GM12873 (cell line): ENCODE measurements around the gene PRDM1.

Source experiments
- TF ChIP-seq, protein P1 (sequence below): IDR thresholded peaks from 2 replicates; pipeline ENCODE4 v1.5.1; 2012; ENCODE audit warnings: low read depth, mild to moderate bottlenecking, moderate library complexity, low read length, control low read depth; ENCODE audit not compliant: insufficient read depth; ENCODE audit errors: missing control alignments

Gene PRDM1

DNA sequence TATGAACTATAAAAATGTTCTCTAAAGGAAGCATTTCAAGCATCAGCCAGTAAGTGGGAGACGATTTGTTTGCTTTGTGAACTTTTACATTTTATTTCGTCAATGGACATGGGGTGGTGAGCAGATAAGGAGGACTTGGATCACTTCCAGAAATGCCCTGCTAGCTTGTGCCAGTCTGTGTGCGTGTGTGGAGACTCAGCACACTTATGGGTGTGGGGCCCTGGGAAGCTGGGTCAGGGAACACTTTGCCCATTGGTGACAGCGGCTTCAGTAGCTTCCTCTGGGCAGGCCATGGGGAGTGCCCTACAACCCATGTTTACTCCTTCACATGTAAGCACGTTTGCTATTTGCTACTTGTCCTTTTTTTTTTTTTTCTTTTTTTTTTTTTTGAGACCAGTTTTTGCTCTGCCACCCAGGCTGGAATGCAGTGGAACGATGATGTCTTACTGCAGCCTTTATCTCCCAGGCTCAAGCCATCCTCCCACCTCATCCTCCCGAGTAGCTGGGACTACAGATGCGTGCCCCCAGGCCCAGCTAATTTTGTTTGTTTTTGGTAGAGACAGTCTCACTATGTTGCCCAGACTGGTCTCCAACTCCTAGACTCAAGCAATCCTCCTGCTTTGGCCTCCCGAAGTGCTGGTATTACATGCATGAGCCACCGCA is 24.2 kb downstream of the PRDM1 start:
- TF ChIP-seq, protein P1, sequence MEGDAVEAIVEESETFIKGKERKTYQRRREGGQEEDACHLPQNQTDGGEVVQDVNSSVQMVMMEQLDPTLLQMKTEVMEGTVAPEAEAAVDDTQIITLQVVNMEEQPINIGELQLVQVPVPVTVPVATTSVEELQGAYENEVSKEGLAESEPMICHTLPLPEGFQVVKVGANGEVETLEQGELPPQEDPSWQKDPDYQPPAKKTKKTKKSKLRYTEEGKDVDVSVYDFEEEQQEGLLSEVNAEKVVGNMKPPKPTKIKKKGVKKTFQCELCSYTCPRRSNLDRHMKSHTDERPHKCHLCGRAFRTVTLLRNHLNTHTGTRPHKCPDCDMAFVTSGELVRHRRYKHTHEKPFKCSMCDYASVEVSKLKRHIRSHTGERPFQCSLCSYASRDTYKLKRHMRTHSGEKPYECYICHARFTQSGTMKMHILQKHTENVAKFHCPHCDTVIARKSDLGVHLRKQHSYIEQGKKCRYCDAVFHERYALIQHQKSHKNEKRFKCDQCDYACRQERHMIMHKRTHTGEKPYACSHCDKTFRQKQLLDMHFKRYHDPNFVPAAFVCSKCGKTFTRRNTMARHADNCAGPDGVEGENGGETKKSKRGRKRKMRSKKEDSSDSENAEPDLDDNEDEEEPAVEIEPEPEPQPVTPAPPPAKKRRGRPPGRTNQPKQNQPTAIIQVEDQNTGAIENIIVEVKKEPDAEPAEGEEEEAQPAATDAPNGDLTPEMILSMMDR = no peak

DNA sequence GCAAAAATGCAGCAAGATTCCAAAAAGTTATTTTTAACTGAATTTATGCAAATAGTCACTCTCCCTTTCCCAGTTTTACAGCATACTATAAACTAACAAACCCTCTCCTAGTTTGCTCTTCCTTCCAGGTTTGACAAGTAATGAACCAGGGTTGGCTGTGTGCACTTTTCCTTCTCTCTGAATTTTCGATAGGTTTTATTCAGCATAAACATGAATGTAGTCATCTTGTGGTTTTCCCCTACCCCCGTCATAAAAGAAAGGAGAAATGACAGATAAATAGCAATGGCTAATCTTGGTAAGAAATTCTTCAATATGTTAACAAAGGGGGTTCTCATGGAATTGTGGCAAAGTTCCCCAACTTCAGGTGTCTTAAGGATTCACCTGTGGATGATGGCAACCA is 26.3 kb downstream of the PRDM1 start:
- TF ChIP-seq, protein P1 = no peak

DNA sequence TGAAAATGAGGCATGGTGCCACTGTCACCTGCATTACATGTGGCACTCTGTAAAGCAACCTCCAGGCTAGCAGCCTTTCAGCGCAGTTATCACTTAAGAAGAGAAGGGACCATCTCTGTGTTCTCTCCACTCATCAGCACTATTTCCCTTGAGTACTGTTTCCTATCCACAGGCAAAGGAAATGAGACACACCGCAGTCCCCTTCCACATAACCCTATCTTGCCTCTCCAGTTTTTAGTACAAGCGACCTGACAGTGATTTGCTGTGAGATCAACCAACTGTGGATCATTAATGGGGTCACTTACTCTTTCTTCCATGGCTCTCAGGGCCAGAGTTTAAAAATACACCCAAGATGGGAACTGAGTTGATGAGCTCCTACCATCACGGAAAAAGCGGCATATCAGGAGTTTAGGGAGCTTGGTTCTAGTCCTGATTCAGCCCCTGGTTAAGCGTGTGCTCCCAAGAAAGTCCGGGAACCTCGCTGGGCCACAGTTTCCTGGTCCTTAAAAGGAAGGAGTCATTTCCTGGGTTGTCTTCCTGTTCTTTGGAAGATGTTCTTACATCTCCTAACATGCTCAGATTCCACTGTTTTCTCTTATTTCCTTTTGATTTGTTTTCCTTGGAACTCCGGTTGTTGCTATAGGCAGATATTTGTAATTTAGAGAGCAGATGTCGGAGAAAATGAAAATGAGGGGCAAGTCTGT is 27.3 kb downstream of the PRDM1 start:
- TF ChIP-seq, protein P1 = no peak

DNA sequence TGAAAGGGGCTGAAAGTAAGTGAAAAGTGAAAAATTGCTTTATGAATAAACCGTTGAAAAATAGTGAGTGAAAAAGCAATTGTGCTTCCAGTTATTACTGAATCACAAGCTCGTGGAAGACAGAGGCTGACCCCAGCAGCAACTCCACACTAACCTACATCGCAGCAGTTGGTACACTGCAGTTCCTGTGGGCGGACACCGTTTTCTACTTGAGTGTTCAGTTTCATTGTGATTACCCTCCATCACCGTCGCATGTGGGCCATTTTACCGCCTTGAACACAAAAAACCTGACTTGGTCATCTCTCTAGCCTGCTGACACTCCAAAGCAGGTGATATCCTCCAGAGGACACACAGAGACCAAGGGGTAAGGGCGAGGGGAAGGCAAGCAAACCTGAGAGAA is 28.4 kb downstream of the PRDM1 start:
- TF ChIP-seq, protein P1 = no peak

DNA sequence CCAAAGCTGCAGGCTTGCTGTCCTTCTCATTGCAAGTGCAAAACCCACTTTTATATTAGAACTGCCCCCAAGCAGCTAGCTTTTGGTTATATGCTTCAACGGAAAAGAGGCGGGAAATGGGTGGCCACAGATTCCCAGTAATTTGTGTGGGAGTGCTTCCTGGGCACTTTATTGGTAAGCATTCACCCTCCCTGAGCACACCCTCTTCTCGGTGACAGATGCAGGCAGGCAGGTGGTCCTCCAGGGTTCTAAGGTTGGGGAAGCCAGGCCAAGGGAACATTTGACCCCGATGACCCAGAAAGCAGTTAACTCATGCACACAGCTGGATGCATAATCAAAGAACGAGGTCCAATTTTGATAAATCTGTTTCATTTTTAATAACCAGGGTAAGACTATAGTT is 29.1 kb downstream of the PRDM1 start:
- TF ChIP-seq, protein P1 = no peak

DNA sequence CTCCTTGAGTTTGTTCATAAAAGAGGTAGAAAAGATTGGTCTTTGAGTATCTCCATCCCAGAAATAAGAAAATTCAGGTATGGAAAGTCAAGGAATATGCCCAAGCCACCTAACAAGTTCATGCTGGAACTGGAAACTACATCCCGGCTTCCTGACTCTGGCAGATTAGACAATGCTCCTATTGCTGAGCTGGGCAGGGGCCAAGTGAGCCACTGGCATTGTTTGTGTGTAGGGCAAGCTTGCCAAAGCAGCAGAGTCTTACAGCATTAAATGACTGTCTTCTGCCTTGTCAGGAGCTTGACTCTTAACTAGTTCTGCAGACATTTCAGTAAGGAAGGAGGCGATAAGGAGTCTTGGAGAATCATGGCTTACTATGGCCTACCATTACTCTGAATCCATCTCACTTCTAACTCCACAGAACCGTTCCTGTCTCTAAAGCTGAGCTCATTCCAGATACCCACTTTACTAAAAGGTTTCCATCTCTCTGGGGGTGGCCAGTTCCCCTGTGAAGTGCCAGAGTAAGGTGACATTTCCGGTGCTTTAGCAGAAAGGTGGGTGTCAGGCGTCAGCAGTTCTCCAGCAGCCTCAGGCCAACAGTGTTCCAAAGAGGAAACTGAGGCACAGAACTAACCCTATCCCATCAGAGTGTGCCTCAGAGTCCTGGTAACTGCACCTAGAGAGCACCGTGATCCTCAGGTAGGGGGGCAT is 30.1 kb downstream of the PRDM1 start:
- TF ChIP-seq, protein P1 = no peak

DNA sequence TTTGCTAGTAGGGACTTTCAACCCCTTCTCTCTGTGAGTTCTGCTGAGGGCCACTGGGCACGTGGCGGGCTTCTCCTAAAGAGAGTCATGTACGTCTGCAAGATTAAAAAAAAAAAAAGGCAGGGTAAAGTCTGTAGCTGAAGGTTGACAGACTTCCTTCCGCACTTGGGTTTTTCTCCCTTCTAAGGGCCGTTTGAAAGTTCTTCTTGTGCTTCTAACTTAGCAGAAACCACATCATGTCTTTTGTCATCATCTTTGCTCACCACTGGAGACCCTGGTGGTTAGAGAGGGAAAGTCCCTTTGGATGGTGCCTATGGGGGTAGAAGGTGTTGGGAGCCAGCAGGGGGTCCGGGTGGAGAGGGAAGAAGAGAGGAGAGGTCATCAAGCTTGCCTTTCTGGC is 31.4 kb downstream of the PRDM1 start:
- TF ChIP-seq, protein P1 = peak; percentile 16
